Fibroblast of the aortic adventitia (primary cell): ENCODE measurements around the gene ACKR3. TPM values are rescaled to one million over a fixed set of nuclear protein-coding genes. Genes with fewer than 3 reads are reported as not detected.
A peak's percentile ranks its signal among the peaks of the same experiment; 100 is the strongest.

Experiments used
- DNase-seq: peaks from one replicate; pipeline ENCODE4 v3.0.0-alpha.2; 2010; ENCODE audit warnings: low read depth
- H3K4me3 ChIP-seq: 2 replicates; pipeline ENCODE4 v1.5.1; 2011; ENCODE audit warnings: low read depth, mild to moderate bottlenecking, control low read depth, low read length, moderate library complexity
- CTCF ChIP-seq: IDR thresholded peaks from 2 replicates; pipeline ENCODE4 v1.5.1; 2011; ENCODE audit warnings: mild to moderate bottlenecking, low read length, control low read depth, inconsistent platforms; ENCODE audit not compliant: insufficient read depth
- total RNA-seq: library from RNA; depleted of rRNA; stranded (reverse); fragments of >200 nt; gene quantifications from 2 replicates; pipeline ENCODE4 v1.2.3, GENCODE V29; 2012; ENCODE audit warnings: low replicate concordance

The ACKR3 gene
- total RNA-seq, 1 donor = 0.72 TPM

GRCh38 chr2:236548179-236548921, 21.3 kb upstream of the ACKR3 start:
- TF ChIP-seq CTCF = no peak
- DNase-seq = peak; percentile 69
- H3K4me3 ChIP-seq = no peak overlapping the region

GRCh38 chr2:236549165-236549564, 20.5 kb upstream of the ACKR3 start:
- no peak for TF ChIP-seq CTCF
- no peak overlapping the region for H3K4me3 ChIP-seq
- no peak for DNase-seq

DNA sequence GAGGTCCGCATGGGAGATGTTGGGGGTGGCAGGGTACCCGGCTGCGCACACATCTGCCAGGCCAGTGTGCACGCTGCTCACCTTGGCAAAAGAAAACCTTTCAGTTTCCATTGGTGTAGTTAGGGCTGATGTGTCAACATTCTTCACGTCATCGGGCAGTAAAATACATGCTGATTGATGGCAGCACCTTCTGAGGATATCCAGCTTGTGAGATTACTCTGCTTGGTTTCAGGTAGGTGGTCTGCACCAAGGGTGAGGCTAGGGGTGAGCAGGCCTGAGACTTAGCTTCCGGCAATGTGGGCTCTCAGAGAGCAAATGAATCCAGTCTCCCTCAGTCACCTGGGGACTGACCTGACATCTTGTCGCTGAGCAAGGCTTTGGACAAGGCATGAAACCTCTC, 19.3 kb upstream of the ACKR3 start:
- no peak for TF ChIP-seq CTCF
- DNase-seq = no peak
- no peak overlapping the region for H3K4me3 ChIP-seq

DNA sequence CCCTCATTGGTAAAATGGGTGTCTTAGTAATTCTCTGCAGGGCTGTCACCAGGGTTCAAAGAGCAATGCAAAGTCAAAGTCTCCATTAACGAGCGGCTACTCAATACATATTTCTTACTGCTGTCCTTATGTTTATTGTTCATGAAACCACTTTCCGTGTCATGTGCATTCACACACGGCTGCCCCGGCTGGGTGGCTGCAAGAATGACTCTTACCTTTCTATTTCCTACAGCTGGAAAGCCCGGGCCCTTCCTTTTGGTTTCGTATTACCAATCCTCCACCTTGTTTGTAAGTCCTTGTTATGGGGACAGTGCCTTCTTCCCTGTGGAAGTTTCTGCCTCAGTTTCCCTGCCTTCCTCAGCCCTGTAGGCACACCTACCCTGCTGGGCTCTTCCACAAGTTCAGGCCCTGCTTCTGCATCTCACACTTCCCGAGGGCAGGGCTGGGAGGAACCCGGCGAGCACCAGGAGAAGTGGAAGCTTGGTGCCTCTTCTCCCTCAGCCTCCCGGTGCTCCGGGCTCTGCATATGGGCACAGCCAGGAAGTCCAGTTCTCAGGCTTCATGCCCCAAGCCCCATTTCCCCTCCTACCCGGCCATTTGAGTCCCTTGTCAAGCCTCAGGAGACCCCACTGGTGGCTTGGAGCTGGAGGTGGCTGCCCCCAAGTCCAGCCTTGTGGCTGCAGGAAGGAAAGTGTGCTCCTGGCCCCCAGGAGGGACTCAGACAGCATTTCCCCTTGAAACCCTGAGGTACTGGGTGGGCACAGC, 18.7 kb upstream of the ACKR3 start:
- no peak for DNase-seq
- H3K4me3 ChIP-seq = no peak overlapping the region
- no peak for TF ChIP-seq CTCF

GRCh38 chr2:236551471-236552211, 18.0 kb upstream of the ACKR3 start:
- no peak overlapping the region for H3K4me3 ChIP-seq
- DNase-seq = no peak
- TF ChIP-seq CTCF = no peak

GRCh38 chr2:236552212-236552542, 17.4 kb upstream of the ACKR3 start:
- no peak overlapping the region for H3K4me3 ChIP-seq
- no peak for DNase-seq
- TF ChIP-seq CTCF = no peak
